Adrenal gland (tissue), 12 donors: ENCODE data around the gene CAPN2. TPM values are rescaled to one million over a fixed set of nuclear protein-coding genes. Genes with fewer than 3 reads are reported as not detected.

Source experiments
- DNase-seq, 7 donors: peaks; one replicate each; pipeline ENCODE4 v3.0.0-alpha.2; 2019 to 2020
- H3K27ac ChIP-seq, 5 donors: fragments of 200-600 bp; sonication (generic) in 4 of 5; 1 replicate in 3 of 5; 2 replicates in 2 of 5; pipeline versions ENCODE4 v1.5.1 to v1.8.0; 2016 to 2020; ENCODE audit warnings: mild to moderate bottlenecking in 1 of 5
- H3K27me3 ChIP-seq: fragments of 200-600 bp; 2 replicates; pipeline ENCODE4 v1.8.0; 2021
- H3K36me3 ChIP-seq, 2 donors: fragments of 200-600 bp; replicated peaks in 1 of 2; 1 replicate in 1 of 2; 2 replicates in 1 of 2; pipeline versions ENCODE4 v1.5.1 to v1.8.0; 2018 to 2022
- H3K4me1 ChIP-seq, 2 donors: fragments of 200-600 bp; replicated peaks in 1 of 2; 1 replicate in 1 of 2; 2 replicates in 1 of 2; pipeline versions ENCODE4 v1.5.1 to v1.8.0; 2018 to 2021
- H3K4me3 ChIP-seq, 4 donors: fragments of 200-600 bp; sonication (generic) in 3 of 4; one replicate each; pipeline ENCODE4 v1.5.1; 2016 to 2018
- H3K9me3 ChIP-seq, 3 donors: fragments of 200-600 bp; sonication (generic) in 1 of 3; replicated peaks in 1 of 3; 1 replicate in 2 of 3; 2 replicates in 1 of 3; pipeline versions ENCODE4 v1.5.1 to v1.8.0; 2016 to 2021
- POLR2A ChIP-seq, 2 donors: fragments of 450-650 bp; IDR thresholded peaks; one replicate each; pipeline ENCODE4 v1.6.1; 2017; ENCODE audit warnings: antibody characterized with exemption in 2 of 2, mild to moderate bottlenecking in 2 of 2, moderate library complexity in 1 of 2
- WGBS, 4 donors: extraction: QIAGEN DNeasy Blood & Tissue Kit in 2 of 4; methylation state at CpG; one replicate each; pipeline versions ENCODE4 v1.1.5 to v1.1.7; 2013 to 2017; 5-methylcytosine and 5-hydroxymethylcytosine counted together
- intact Hi-C, 2 donors: fragments of 100-400 bp; cut with DNase I; formaldehyde crosslinking; loops; one replicate each; pipeline versions ENCODE4 v1.14.1 to v1.15.0; 2022 to 2023
- polyA plus RNA-seq, 3 donors: library from polyadenylated mRNA; stranded (reverse); fragments of 200-250 nt in 2 of 3; fragments of 350-450 nt in 1 of 3; fragmentation: Illumina TruSeq in 1 of 3; extraction: RNeasy Lipid Tissue Mini Kit (QIAGEN cat#74804) in 1 of 3; gene quantifications; one replicate each; pipeline ENCODE4 v1.2.3, GENCODE V29; 2013 to 2014
- total RNA-seq, 9 donors: library from RNA; depleted of rRNA in 4 of 9; stranded (reverse); fragments of >200 nt in 4 of 9; fragments of 120-200 nt in 1 of 9; fragmentation: NEBNext Ultra II Directional in 1 of 9; extraction: Animal tissue kit (Norgen Biotek cat#: 25700) in 1 of 9; gene quantifications; one replicate each; pipeline versions ENCODE4 v1.1.0 to v1.2.4, GENCODE V29; 2013 to 2023
- TF ChIP-seq, protein P1 (sequence below), 6 experiments: fragments of 450-650 bp in 4 of 6; fragments of 200-600 bp in 2 of 6; sonication (generic) in 1 of 6; IDR thresholded peaks; 1 replicate in 5 of 6; 2 replicates in 1 of 6; pipeline versions ENCODE4 v1.5.1 to v1.8.0; 2016 to 2021; ENCODE audit warnings: antibody characterized with exemption in 6 of 6, mild to moderate bottlenecking in 2 of 6, moderate library complexity in 1 of 6
- donor health status: healthy with polysubstance abuse.
- donor health status: Bipolar disorder and iron deficiency.
- donor health status: DM: yes; HTN: yes; CAD: no.
- donor health status: DM: no; HTN: no; CAD: no.
- donor health status: DM: no; HTN: no; CAD: no.
- donor health status: DM: yes; HTN: yes; CAD: no.

Gene CAPN2
- total and polyA plus RNA-seq, 12 donors: 110 to 366 (median 199) TPM

DNA sequence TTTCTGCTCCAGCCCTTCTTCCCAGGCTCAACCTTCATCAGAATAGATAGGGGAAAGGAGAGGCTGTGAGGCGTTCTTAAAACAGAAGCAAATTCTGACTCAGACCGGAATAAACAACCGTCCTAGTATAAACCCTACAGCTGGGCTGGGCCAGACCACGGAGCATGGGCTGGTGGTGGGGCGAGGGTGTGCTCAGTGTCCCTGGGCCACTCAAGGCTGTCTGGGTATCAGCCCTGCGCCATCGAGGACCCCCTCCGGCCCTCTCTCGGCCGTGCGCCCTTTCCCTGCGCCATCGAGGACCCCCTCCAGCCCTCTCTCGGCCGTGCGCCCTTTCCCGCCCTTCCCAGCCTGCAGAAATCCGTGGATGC, 36.0 kb downstream of the CAPN2 start:
- intact Hi-C loops: loop anchor here (2.0 to 5.0 kb wide), 2 partner anchors 36 to 38 kb away; partner anchors contain the start of gene CAPN2 (in 1 of the 2)
- H3K4me1 ChIP-seq: peaks cover 18 to 19% of the 10 kb centered on the region in 2 donors
- WGBS, 4 donors: 13 to 27% (median 20%) methylated on average over 12 to 18 of the region's 18 CpGs
- peak in 6 of 7 donors; percentile 45 to 64 (median 52) for DNase-seq
- H3K9me3 ChIP-seq: no peaks in the 10 kb centered on the region
- peaks cover 0 to 70% of the 10 kb centered on the region in 2 donors for H3K36me3 ChIP-seq
- H3K27ac ChIP-seq: peak overlapping the region in 4 of 5 donors; percentile 25 to 88 (median 72)
- TF ChIP-seq POLR2A (IDR thresholded peaks at IDR 0.05): no peak
- TF ChIP-seq, protein P1, sequence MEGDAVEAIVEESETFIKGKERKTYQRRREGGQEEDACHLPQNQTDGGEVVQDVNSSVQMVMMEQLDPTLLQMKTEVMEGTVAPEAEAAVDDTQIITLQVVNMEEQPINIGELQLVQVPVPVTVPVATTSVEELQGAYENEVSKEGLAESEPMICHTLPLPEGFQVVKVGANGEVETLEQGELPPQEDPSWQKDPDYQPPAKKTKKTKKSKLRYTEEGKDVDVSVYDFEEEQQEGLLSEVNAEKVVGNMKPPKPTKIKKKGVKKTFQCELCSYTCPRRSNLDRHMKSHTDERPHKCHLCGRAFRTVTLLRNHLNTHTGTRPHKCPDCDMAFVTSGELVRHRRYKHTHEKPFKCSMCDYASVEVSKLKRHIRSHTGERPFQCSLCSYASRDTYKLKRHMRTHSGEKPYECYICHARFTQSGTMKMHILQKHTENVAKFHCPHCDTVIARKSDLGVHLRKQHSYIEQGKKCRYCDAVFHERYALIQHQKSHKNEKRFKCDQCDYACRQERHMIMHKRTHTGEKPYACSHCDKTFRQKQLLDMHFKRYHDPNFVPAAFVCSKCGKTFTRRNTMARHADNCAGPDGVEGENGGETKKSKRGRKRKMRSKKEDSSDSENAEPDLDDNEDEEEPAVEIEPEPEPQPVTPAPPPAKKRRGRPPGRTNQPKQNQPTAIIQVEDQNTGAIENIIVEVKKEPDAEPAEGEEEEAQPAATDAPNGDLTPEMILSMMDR (IDR thresholded peaks at IDR 0.05): no peak
- H3K4me3 ChIP-seq: peak overlapping the region in 2 of 4 donors; percentile 12 to 61
- no peaks in the 10 kb centered on the region for H3K27me3 ChIP-seq

DNA sequence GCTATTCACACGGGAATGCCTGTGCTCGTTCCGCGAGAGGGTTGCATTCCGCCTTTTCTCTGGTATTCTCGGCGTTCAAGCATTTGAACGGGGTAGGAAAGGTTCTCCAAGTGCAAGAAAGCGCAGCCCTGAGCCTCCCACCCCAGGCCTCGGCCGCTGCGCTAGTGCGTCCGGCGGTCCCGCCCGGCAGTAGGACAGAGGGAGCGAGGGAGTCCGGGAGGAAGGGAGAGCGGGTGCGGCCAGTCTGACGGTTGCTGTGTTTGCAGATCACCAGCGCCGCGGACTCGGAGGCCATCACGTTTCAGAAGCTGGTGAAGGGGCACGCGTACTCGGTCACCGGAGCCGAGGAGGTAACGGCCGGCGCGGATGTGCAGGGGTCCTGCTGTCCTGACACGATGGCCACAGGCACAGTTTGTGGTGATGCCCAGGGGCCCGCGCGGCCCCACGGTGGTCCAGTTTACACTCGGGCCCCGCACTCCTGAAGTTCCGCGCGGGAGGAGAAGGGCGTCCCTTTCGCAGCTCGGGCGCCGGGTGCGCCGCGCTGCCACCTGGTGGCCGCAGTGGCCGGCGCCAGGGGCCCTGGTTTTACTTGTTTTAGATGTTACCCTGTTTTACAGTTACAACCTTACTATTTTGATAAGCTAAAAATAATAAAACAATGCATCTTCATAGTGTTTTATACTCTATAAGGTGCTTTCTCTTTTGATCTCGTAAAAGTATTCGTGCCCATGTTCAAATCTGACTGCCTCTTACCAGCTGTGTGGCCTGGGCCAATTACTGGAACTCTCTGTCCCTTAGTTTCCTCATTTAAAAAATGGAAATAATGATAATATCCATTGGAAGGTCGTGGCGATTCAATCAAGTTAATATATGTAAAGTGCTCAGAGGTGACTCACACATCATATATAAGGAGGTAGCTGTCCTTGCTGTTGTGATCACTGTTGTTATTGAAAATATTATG, 36.7 kb downstream of the CAPN2 start:
- H3K4me1 ChIP-seq: peaks cover 18 to 19% of the 10 kb centered on the region in 2 donors
- no peaks in the 10 kb centered on the region for H3K9me3 ChIP-seq
- peaks cover 0 to 74% of the 10 kb centered on the region in 2 donors for H3K36me3 ChIP-seq
- no peaks in the 10 kb centered on the region for H3K27me3 ChIP-seq
- peak overlapping the region in 4 of 5 donors; percentile 25 to 88 (median 72) for H3K27ac ChIP-seq
- peak; percentile 45 to 85 (median 72) for DNase-seq
- 3 to 10% (median 4%) methylated on average over 39 to 61 of the region's 61 CpGs for WGBS, 4 donors
- H3K4me3 ChIP-seq: peak overlapping the region in 2 of 4 donors; percentile 12 to 61
- intact Hi-C loops: loop anchor here (2.0 to 5.0 kb wide), 2 partner anchors 37 to 38 kb away; partner anchors contain the start of gene CAPN2 (in 1 of the 2)
- TF ChIP-seq, protein P1 (IDR thresholded peaks at IDR 0.05): peak; percentile 84 to 98 (median 92)
- no peak for TF ChIP-seq POLR2A (IDR thresholded peaks at IDR 0.05)

DNA sequence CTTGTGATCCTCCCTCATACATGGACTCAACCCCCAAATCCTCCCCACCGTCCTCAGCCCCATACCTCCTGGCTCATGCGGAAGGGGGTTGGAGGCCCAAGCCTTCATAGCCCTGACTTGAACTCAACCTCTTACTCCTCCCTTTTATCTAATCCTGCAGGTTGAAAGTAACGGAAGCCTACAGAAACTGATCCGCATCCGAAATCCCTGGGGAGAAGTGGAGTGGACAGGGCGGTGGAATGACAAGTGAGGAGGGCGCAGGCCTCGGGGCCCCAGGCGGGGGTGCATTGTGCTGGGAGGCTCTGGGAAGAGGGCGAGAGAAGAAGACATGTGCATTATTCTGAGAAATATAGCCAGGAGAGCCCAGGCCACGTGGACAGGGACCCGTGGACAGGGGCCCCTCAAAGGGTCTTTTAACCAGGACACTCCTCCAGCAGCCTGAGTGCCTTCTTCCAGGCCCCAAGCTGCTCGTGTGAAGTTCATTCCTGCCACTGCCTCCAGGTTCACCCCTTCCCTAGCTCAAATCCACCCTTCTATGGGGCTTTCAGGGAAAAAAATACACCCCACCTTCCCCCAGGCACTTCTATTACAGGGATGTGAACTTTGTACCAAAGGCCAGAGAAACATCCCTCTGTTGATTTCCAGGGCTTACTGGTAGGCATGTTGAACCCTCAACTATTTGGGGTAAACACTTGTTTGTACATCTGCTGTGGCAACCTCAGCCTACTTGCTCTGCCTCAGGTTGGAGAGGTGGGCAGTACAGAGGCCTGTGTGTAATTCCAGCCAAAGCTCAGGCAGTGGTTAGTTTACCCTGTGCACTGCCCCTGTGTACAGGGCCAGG, 38.6 kb downstream of the CAPN2 start:
- Histone ChIP-seq H3K27ac (no peak overlapping the region), H3K36me3 (peaks cover 0 to 75% of the 10 kb centered on the region in 2 donors), H3K27me3 (no peaks in the 10 kb centered on the region), H3K4me3 (no peak overlapping the region), H3K9me3 (no peaks in the 10 kb centered on the region), H3K4me1 (peaks cover 18 to 19% of the 10 kb centered on the region in 2 donors)
- TF ChIP-seq, protein P1 (IDR thresholded peaks at IDR 0.05): no peak
- TF ChIP-seq POLR2A (IDR thresholded peaks at IDR 0.05): no peak
- intact Hi-C loops: no loop called here
- 82 to 92% (median 88%) methylated on average over 11 to 13 of the region's 13 CpGs for whole genome bisulfite sequencing, 4 donors
- DNase-seq: no peak
